Ascending aorta (tissue), 2 donors: Measurements from ENCODE around the gene APELA. TPM values are rescaled to one million over a fixed set of nuclear protein-coding genes. Genes with fewer than 3 reads are reported as not detected.

ENCODE experiments used
- DNase-seq, 2 donors: peaks; one replicate each; pipeline ENCODE4 v3.0.0-alpha.2; 2019; ENCODE audit warnings: low spot score in 2 of 2
- H3K27ac ChIP-seq, 2 donors: fragments of 200-600 bp; sonication (generic); one replicate each; pipeline ENCODE4 v1.5.1; 2016 to 2017; ENCODE audit warnings: mild to moderate bottlenecking in 1 of 2
- H3K27me3 ChIP-seq: fragments of 200-600 bp; sonication (generic); one replicate; pipeline ENCODE4 v1.5.1; 2017
- H3K36me3 ChIP-seq, 2 donors: fragments of 200-600 bp; sonication (generic); one replicate each; pipeline ENCODE4 v1.5.1; 2016
- H3K4me1 ChIP-seq, 2 donors: fragments of 200-600 bp; sonication (generic); one replicate each; pipeline ENCODE4 v1.5.1; 2016 to 2017; ENCODE audit warnings: mild to moderate bottlenecking in 1 of 2
- H3K4me3 ChIP-seq, 2 donors: fragments of 200-600 bp; sonication (generic); one replicate each; pipeline ENCODE4 v1.5.1; 2016 to 2017; ENCODE audit warnings: mild to moderate bottlenecking in 1 of 2
- H3K9me3 ChIP-seq, 2 donors: fragments of 200-600 bp; sonication (generic); one replicate each; pipeline ENCODE4 v1.5.1; 2016
- CTCF ChIP-seq, 3 experiments: fragments of 200-600 bp in 2 of 3; fragments of 450-650 bp in 1 of 3; sonication (generic) in 2 of 3; IDR thresholded peaks; one replicate each; pipeline ENCODE4 v1.5.1; 2016 to 2019; ENCODE audit warnings: antibody characterized with exemption in 3 of 3, mild to moderate bottlenecking in 1 of 3, moderate library complexity in 1 of 3
- intact Hi-C: fragments of 100-400 bp; cut with DNase I; formaldehyde crosslinking; loops from one replicate; pipeline ENCODE4 v1.15.1; 2023
- total RNA-seq: library from RNA; depleted of rRNA; stranded (reverse); fragments of >200 nt; gene quantifications from one replicate; pipeline ENCODE4 v1.1.0, GENCODE V29; 2016

Gene APELA
- total RNA-seq, 1 donor from 2014 or later = not detected

DNA sequence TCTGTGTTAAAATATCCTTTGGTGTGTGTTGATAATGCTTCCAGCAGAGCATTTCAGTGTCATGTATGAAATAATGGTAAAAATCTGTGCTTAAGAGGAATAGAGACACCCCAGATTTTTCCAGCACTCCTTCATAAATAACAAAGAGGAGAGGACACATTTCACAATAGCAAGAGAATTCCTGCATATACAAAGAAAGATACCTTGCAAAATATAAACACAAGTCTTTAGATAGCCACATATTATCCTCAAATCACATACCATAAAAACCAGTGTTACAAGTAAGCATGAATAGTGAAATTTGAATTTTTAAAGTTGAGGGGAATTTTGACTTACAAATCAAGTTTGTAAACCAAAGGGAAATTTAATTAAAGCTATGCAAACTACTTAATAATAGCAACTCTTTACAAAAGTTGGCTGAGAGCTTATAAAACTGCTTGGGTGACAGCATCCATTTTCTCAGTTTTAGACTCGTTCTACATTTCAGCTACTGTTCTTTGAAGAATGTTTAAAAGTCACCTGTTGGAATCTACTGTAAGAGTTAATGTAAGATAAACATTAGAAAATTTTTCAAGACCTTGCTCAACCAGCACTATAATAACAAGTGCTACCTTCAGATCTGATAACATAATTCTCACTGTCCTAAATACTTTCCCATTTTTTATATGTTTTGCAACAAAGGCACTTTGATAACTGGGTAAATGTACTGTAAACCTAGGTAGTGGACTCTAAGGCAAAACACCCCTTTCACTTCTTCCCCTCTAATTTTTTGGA lies 3.7 kb downstream of the APELA start:
- intact Hi-C loops = no loop called here
- H3K27me3 ChIP-seq = no peaks in the 10 kb centered on the region
- H3K4me1 ChIP-seq = no peaks in the 10 kb centered on the region
- no peaks in the 10 kb centered on the region for H3K36me3 ChIP-seq
- no peak overlapping the region for H3K4me3 ChIP-seq
- no peak for TF ChIP-seq CTCF (IDR thresholded peaks at IDR 0.05)
- no peak overlapping the region for H3K27ac ChIP-seq
- no peak for DNase-seq
- H3K9me3 ChIP-seq = no peaks in the 10 kb centered on the region

DNA sequence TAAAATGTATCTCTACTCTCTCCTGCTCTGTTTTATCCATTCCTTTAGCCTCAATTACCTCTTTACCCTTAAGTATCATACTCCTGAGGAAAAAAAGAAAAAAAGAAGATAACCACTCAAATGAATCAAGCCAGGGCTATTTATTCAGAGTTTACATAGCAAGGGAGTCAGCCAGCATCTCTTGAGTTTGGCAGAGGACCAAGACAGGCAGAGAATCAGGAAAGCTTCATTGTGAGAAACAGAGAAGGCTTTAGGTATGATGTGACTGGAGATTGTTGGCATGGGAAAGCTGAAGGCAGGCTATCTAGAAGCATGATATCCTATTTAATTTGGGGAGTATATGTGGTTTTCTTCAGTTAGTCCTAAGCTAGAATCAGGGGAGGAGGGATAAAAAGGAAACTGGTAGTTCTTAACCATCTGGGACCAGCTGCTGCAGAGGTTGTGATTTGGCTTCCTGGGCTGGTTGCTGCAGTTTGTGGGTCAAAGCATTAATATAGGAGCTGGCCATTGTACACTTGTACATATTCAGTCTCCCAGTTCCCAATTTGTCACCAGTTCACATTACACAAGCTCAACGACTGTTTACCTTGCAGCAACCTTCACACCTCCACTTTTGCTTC lies 11.2 kb downstream of the APELA start:
- TF ChIP-seq CTCF (IDR thresholded peaks at IDR 0.05) = no peak

GRCh38 chr4:164890691-164891090 lies 13.7 kb downstream of the APELA start:
- no peaks in the 10 kb centered on the region for H3K36me3 ChIP-seq
- no peak overlapping the region for H3K27ac ChIP-seq
- intact Hi-C loops = no loop called here
- no peak overlapping the region for H3K4me3 ChIP-seq
- H3K4me1 ChIP-seq = no peaks in the 10 kb centered on the region
- DNase-seq = no peak
- no peaks in the 10 kb centered on the region for H3K27me3 ChIP-seq
- no peak for TF ChIP-seq CTCF (IDR thresholded peaks at IDR 0.05)
- no peaks in the 10 kb centered on the region for H3K9me3 ChIP-seq

More for the DNA sequence above, 11.2 kb downstream of the APELA start:
- DNase-seq = no peak
- no peaks in the 10 kb centered on the region for H3K36me3 ChIP-seq
- H3K4me3 ChIP-seq = no peak overlapping the region
- no peaks in the 10 kb centered on the region for H3K9me3 ChIP-seq
- H3K27ac ChIP-seq = no peak overlapping the region
- no peaks in the 10 kb centered on the region for H3K27me3 ChIP-seq
- intact Hi-C loops = no loop called here
- H3K4me1 ChIP-seq = no peaks in the 10 kb centered on the region

- no peak for TF ChIP-seq CTCF (IDR thresholded peaks at IDR 0.05)
- intact Hi-C loops = no loop called here
Observed at GRCh38 chr4:164892018-164892417, 15.0 kb downstream of the APELA start.

DNA sequence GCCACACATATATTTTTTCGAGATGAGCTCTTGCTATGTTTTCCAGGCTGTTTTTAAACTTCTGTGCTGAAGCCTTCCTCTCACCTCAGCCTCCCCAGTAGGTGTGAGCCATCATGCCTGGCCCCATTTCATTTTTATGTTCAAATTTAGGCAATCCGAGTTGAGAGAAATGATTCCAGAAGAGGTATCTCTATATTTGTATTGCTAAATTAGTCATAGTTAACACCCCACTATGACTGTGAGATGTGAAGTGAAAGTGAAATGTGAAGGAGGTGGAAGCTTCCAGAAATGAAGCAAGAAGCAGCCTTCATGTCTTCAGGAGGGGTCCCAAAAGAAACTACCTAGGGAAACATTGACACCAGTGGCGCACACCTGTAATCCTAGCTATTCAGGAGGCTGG lies 17.7 kb downstream of the APELA start:
- H3K27ac ChIP-seq = no peak overlapping the region
- intact Hi-C loops = no loop called here
- H3K4me3 ChIP-seq = no peak overlapping the region
- H3K27me3 ChIP-seq = no peaks in the 10 kb centered on the region
- H3K9me3 ChIP-seq = no peaks in the 10 kb centered on the region
- no peak for TF ChIP-seq CTCF (IDR thresholded peaks at IDR 0.05)
- no peaks in the 10 kb centered on the region for H3K36me3 ChIP-seq
- H3K4me1 ChIP-seq = no peaks in the 10 kb centered on the region
- DNase-seq = no peak

More at GRCh38 chr4:164892018-164892417, 15.0 kb downstream of the APELA start:
- Histone ChIP-seq H3K9me3 (no peaks in the 10 kb centered on the region), H3K27me3 (no peaks in the 10 kb centered on the region), H3K4me3 (no peak overlapping the region), H3K27ac (no peak overlapping the region), H3K4me1 (no peaks in the 10 kb centered on the region), H3K36me3 (no peaks in the 10 kb centered on the region)
- DNase-seq = no peak
